Colonic mucosa (tissue), 4 donors: ENCODE data around the gene MTARC1. TPM values are rescaled to one million over a fixed set of nuclear protein-coding genes. Genes with fewer than 3 reads are reported as not detected.

Experiments
- DNase-seq: peaks from one replicate; pipeline ENCODE4 v3.0.0-alpha.2; 2020
- H3K27ac ChIP-seq: fragments of 200-600 bp; one replicate; pipeline ENCODE4 v1.8.0; 2021
- H3K27me3 ChIP-seq: fragments of 200-600 bp; one replicate; pipeline ENCODE4 v1.8.0; 2021
- H3K36me3 ChIP-seq: fragments of 200-600 bp; one replicate; pipeline ENCODE4 v1.8.0; 2021
- H3K4me1 ChIP-seq: fragments of 200-600 bp; one replicate; pipeline ENCODE4 v1.8.0; 2021; ENCODE audit warnings: mild to moderate bottlenecking
- H3K4me3 ChIP-seq: fragments of 200-600 bp; one replicate; pipeline ENCODE4 v1.8.0; 2021
- H3K9ac ChIP-seq, 2 donors: one replicate each; pipeline ENCODE4 v1.7.0; 2013; ENCODE audit warnings: control low read depth in 2 of 2, low read depth in 2 of 2, low read length in 2 of 2
- H3K9me3 ChIP-seq: fragments of 200-600 bp; one replicate; pipeline ENCODE4 v1.8.0; 2021
- CTCF ChIP-seq: fragments of 200-600 bp; IDR thresholded peaks from one replicate; pipeline ENCODE4 v1.8.0; 2022; ENCODE audit warnings: antibody characterized with exemption, mild to moderate bottlenecking
- intact Hi-C: fragments of 100-400 bp; cut with DNase I; formaldehyde crosslinking; loops from one replicate; pipeline ENCODE4 v1.14.1; 2022
- total RNA-seq, 2 donors: library from RNA; stranded (reverse); fragmentation: NEBNext Ultra II Directional in 1 of 2; extraction: Animal tissue kit (Norgen Biotek cat#: 25700) in 1 of 2; gene quantifications; one replicate each; pipeline ENCODE4 v1.2.1, GENCODE V29; 2021
- donor health status: healthy.
- donor health status: DM: no; HTN: no; CAD: no.
- donor health status: DM: no; HTN: no; CAD: no.

Gene MTARC1
- total RNA-seq, 2 donors from 2014 or later, result 33.6 to 37.0 TPM

GRCh38 chr1:220809187-220809550 is 22.5 kb downstream of the MTARC1 start:
- H3K9ac ChIP-seq, result no peak overlapping the region
- H3K9me3 ChIP-seq, result no peaks in the 10 kb centered on the region
- intact Hi-C loops, result no loop called here
- H3K4me1 ChIP-seq, result no peaks in the 10 kb centered on the region
- H3K27ac ChIP-seq, result no peak overlapping the region
- no peaks in the 10 kb centered on the region for H3K27me3 ChIP-seq
- no peaks in the 10 kb centered on the region for H3K36me3 ChIP-seq
- no peak for DNase-seq
- TF ChIP-seq CTCF, result no peak
- H3K4me3 ChIP-seq, result no peak overlapping the region

- no peak for TF ChIP-seq CTCF
- no peaks in the 10 kb centered on the region for H3K36me3 ChIP-seq
- no peak for DNase-seq
- no peak overlapping the region for H3K9ac ChIP-seq
- H3K27ac ChIP-seq, result no peak overlapping the region
- H3K4me1 ChIP-seq, result no peaks in the 10 kb centered on the region
- intact Hi-C loops, result loop anchor here (10.0 kb wide), 2 partner anchors 395 to 625 kb away; no protein-coding TSS in a partner anchor
- H3K9me3 ChIP-seq, result no peaks in the 10 kb centered on the region
- H3K27me3 ChIP-seq, result no peaks in the 10 kb centered on the region
- H3K4me3 ChIP-seq, result no peak overlapping the region
These were observed 23.0 kb downstream of the MTARC1 start for GRCh38 chr1:220809704-220810103.

GRCh38 chr1:220810179-220810653 is 23.5 kb downstream of the MTARC1 start:
- DNase-seq, result peak; percentile 71
- Histone ChIP-seq H3K9me3 (no peaks in the 10 kb centered on the region), H3K4me3 (no peak overlapping the region), H3K27me3 (no peaks in the 10 kb centered on the region), H3K4me1 (no peaks in the 10 kb centered on the region), H3K9ac (no peak overlapping the region), H3K36me3 (no peaks in the 10 kb centered on the region), H3K27ac (no peak overlapping the region)
- TF ChIP-seq CTCF, result peak; percentile 83
- intact Hi-C loops, result loop anchor here (10.0 kb wide), 2 partner anchors 395 to 625 kb away; no protein-coding TSS in a partner anchor

- no peaks in the 10 kb centered on the region for H3K9me3 ChIP-seq
- H3K9ac ChIP-seq, result no peak overlapping the region
- H3K27ac ChIP-seq, result no peak overlapping the region
- intact Hi-C loops, result loop anchor here (10.0 kb wide), 2 partner anchors 394 to 624 kb away; no protein-coding TSS in a partner anchor
- H3K36me3 ChIP-seq, result no peaks in the 10 kb centered on the region
- no peak overlapping the region for H3K4me3 ChIP-seq
- H3K27me3 ChIP-seq, result no peaks in the 10 kb centered on the region
- no peak for TF ChIP-seq CTCF
- no peak for DNase-seq
- no peaks in the 10 kb centered on the region for H3K4me1 ChIP-seq
These were observed 24.2 kb downstream of the MTARC1 start for GRCh38 chr1:220810963-220811362.

GRCh38 chr1:220811695-220812094 is 25.0 kb downstream of the MTARC1 start:
- no peak for DNase-seq
- intact Hi-C loops, result loop anchor here (10.0 kb wide), 2 partner anchors 393 to 623 kb away; no protein-coding TSS in a partner anchor
- no peaks in the 10 kb centered on the region for H3K27me3 ChIP-seq
- H3K9ac ChIP-seq, result no peak overlapping the region
- no peak overlapping the region for H3K4me3 ChIP-seq
- no peaks in the 10 kb centered on the region for H3K9me3 ChIP-seq
- no peak overlapping the region for H3K27ac ChIP-seq
- TF ChIP-seq CTCF, result no peak
- H3K4me1 ChIP-seq, result no peaks in the 10 kb centered on the region
- no peaks in the 10 kb centered on the region for H3K36me3 ChIP-seq
